COLO668 (cell line): ENCODE measurements around the gene MIA3.
A peak's percentile ranks its signal among the peaks of the same experiment; 100 is the strongest.

Experiments
- DNase-seq: peaks from one replicate; lab custom pipeline; 2025; ENCODE audit not compliant: unreplicated experiment; lab: John Stamatoyannopoulos, UW

MIA3 gene

GRCh38 chr1:222617367-222617951, 438 bp upstream of the MIA3 start:
- peak; percentile 89 for DNase-seq

- DNase-seq: peak; percentile 47
These were observed 1.1 kb downstream of the MIA3 start for GRCh38 chr1:222618880-222619596.

DNA sequence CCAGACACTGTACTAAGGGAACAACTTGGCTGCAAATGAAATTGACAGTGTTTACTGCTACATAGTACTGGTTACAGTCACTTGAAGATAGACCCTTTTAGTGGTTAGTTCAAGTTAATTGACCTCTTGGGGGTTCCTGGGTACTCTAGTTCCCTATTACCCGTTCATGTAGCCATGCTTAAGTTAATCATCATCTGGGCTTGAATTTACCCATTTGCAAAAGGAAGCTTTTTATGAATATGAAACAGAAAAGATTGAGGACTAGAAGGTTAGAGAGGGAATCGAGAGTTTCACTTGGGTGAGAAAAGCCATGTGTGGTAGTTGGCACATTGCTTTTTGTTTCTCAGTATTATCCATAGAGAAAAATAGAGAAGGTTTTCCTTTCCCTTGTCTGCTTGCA, 2.7 kb downstream of the MIA3 start:
- DNase-seq: no peak

GRCh38 chr1:222622765-222623164, 4.9 kb downstream of the MIA3 start:
- DNase-seq: no peak

DNA sequence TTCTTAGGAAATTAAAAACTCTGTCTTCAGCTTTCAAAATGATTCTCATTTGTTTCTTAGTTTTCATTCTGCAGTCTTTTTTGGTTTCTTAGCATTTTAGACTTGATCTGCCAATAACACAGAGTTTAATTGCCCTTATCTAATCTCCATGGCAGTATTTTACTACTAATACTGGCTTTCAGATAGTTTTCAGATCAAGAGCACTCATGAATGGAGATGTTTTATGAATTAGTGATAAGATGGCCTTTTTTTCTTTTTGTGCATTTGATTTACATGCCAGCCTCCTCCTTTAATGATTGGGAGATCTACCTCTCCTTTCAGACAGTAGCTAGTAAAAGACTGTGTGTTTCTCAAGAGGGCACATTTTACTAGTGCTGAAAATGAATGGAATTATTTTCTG, 5.6 kb downstream of the MIA3 start:
- no peak for DNase-seq

DNA sequence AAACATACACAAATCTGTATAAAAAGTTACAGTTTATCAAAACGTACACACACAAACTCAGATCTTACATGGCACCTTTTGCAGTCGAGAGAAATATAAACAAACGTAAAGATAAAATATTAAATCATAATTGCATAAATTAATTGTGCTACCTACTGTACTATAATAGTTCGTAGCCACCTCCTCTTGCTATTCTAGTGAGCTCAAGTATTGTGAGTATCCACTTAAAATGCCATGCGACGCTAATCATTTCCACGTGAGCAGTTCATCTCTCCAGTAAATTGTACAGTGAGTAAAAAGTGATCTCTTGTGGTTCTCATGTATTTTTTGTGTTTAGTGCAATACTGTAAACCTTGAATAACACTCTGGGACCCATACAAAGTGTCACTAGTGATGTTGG, 6.3 kb downstream of the MIA3 start:
- no peak for DNase-seq

GRCh38 chr1:222627232-222627631, 9.3 kb downstream of the MIA3 start:
- no peak for DNase-seq

DNA sequence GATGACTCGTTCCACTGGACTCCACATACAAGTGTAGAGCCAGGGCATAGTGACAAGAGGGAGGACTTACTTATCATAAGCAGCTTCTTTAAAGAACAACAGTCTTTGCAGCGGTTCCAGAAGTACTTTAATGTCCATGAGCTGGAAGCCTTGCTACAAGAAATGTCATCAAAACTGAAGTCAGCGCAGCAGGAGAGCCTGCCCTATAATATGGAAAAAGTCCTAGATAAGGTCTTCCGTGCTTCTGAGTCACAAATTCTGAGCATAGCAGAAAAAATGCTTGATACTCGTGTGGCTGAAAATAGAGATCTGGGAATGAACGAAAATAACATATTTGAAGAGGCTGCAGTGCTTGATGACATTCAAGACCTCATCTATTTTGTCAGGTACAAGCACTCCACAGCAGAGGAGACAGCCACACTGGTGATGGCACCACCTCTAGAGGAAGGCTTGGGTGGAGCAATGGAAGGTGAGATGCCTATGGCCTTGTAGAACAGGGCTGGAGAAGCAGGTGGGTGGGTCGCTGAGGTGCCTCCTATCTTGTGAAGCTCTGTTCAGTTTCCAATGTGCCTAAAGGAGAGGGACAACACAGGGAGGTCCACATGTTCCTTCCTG, 12.1 kb downstream of the MIA3 start:
- no peak for DNase-seq

DNA sequence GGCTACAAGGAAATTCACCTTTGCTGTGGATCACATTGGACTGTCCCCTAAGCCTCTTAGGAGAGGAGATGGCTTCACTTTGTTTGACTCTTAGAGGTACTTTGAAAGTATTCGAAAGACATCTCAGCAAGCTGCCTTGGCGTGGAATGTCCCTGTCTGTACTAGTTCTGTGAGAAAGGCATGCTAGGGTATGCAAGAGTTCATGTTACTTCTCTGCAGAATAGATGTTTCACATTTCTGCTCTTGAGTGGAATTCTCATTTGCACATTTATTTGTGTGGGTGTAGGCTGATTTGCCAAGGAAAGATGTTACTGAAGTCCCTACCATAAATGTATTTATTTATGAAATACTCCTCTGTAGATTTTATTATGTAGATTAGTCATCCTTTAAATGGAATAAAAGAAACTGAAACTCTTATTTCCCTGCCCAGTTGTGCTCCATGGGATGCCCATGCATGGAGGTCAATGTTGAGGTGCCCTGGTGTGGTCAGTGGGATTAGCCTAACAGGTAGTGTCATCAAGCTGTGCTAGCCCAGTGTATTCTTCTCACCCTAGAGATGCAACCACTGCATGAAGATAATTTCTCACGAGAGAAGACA, 13.8 kb downstream of the MIA3 start:
- DNase-seq: no peak

- DNase-seq: no peak
These were observed 14.9 kb downstream of the MIA3 start for GRCh38 chr1:222632749-222633148.

- DNase-seq: peak; percentile 84
These were observed 16.5 kb downstream of the MIA3 start for GRCh38 chr1:222634180-222635013.

DNA sequence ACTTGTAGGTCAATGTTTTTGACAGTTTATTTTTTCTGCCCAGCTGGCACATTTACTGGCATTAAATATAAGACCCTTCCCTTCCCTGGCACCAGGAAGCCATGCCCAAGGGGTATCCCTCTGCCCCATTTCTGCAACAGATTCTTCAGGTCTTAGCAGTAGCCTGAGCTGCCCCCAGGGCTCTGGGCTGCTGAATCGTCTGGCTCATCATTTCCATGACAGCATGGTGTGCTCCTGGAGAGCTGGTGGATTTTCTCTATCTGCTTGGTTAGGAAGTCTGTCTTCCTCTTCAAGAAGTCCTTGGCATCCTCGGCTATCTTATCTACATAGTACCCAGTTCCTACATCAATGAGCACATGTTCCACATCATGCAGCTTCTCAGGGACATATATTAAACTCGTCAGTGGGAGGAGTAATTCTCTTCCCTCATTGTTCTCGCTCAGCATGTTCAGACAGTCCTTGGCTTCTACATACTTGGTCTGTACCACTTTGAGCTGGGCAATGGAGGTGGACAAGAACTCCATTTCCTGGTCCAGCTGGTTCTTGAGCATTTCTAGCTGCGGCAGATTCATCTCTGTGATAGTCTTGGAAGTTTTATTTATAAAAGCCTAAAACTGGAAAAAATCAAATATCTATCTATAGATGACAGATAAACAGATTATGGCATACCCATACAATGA, 23.5 kb downstream of the MIA3 start:
- no peak for DNase-seq

DNA sequence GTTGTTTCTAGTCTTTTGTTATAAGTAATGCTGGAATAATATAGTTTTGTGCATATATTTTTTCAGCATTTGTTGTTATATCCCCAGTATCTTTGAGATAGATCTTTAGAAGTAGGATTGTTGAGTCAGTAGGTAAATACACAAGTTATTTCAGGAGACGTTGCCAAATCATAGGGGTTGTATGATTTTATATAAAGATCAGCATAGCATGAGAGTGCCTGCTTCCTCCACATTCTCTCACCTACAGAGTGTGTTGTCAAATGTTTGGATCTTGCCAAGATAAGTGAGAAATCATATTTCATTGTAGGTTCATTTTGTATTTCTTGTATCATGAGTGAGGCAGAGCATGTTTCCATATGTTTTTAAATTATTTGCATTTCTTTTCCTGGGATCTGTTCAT, 24.6 kb downstream of the MIA3 start:
- no peak for DNase-seq

GRCh38 chr1:222643606-222643937, 25.7 kb downstream of the MIA3 start:
- DNase-seq: no peak

GRCh38 chr1:222643938-222644635, 26.2 kb downstream of the MIA3 start:
- peak; percentile 99 for DNase-seq

- no peak for DNase-seq
These were observed 26.7 kb downstream of the MIA3 start for GRCh38 chr1:222644636-222644980.

DNA sequence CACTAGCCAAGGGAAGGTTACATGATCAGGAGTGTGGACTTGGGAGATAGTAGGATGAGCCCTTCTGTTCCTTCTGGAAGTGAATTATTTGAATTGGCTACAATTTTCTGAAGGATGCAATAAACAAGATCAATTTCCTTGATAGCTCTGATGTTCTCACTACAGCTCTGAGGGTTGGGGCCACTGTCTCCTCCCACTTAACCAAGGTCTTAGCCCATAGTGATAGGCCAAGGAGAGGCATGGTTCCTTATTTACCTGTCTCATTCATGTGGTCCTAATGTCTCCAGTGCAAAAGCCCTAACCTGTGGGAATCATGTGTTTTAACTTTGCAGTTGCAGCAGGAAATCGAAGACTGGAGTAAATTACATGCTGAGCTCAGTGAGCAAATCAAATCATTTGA, 34.8 kb downstream of the MIA3 start:
- DNase-seq: no peak

DNA sequence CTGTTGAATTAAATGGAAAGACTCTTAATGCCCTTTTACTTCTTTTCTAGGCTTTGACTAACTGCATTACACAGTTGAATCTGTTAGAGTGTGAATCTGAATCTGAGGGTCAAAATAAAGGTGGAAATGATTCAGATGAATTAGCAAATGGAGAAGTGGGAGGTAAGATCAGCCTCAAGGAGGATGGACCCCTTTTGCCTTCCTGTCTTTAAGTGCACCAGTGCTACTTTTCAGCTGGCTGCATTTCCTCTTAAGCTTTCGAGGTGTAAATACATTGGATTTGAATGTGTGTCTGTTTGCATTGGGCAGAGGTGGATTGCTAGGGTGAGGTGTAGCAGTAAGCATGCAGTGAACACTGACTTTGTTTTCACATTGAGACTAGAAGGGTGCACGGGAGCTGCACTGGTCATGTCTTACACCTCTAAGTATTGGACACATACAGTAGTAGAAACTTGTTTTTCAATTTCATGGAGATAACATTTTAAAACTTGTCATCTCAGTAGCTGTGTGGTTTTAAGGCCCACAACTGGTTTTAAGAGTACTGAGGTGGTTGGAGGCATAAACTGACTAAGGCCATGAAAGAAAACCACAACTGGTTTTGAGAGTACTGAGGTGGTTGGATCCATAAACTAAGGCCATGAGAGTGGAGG, 35.4 kb downstream of the MIA3 start:
- DNase-seq: no peak

GRCh38 chr1:222654849-222655248, 37.0 kb downstream of the MIA3 start:
- no peak for DNase-seq
